Spinal cord (tissue), 10 donors: ENCODE data around the gene AADACL4. TPM values are rescaled to one million over a fixed set of nuclear protein-coding genes. Genes with fewer than 3 reads are reported as not detected.

Experiments
- DNase-seq, 6 donors: peaks; one replicate each; pipeline versions ENCODE4 v3.0.0 to v3.0.0-alpha.2; 2013 to 2015; ENCODE audit warnings: low spot score in 6 of 6, low read depth in 4 of 6
- H3K27ac ChIP-seq: one replicate; pipeline ENCODE4 v1.5.1; 2013; ENCODE audit warnings: low read depth, low read length, control low read depth
- H3K27me3 ChIP-seq: one replicate; pipeline ENCODE4 v1.6.1; 2013; ENCODE audit warnings: low read length; ENCODE audit not compliant: control insufficient read depth, insufficient read depth
- H3K36me3 ChIP-seq: one replicate; pipeline ENCODE4 v1.6.1; 2013; ENCODE audit warnings: low read length; ENCODE audit not compliant: control insufficient read depth, insufficient read depth
- H3K4me1 ChIP-seq: one replicate; pipeline ENCODE4 v1.6.1; 2013; ENCODE audit warnings: low read length; ENCODE audit not compliant: control insufficient read depth, insufficient read depth
- H3K4me3 ChIP-seq: one replicate; pipeline ENCODE4 v1.5.1; 2013; ENCODE audit warnings: low read depth, low read length, control low read depth
- H3K9me3 ChIP-seq: one replicate; pipeline ENCODE4 v1.6.1; 2013; ENCODE audit warnings: low read length; ENCODE audit not compliant: control insufficient read depth, insufficient read depth
- WGBS: methylation state at CpG from one replicate; pipeline ENCODE4 v1.1.5; 2013; ENCODE audit warnings: missing lambda C conversion rate; ENCODE audit not compliant: insufficient coverage; 5-methylcytosine and 5-hydroxymethylcytosine counted together
- polyA plus RNA-seq, 2 donors: library from polyadenylated mRNA; unstranded; fragments of 120-200 nt; gene quantifications; one replicate each; pipeline ENCODE4 v1.2.1, GENCODE V29; 2013; ENCODE audit not compliant: insufficient read length in 2 of 2
- total RNA-seq, 2 donors: library from RNA; depleted of rRNA in 1 of 2; stranded (reverse); fragments of 120-200 nt in 1 of 2; fragments of >200 nt in 1 of 2; gene quantifications; one replicate each; pipeline versions ENCODE4 v1.2.3 to v1.2.4, GENCODE V29; 2013 to 2014
- donor health status: healthy.

The AADACL4 gene
- total and polyA plus RNA-seq, 4 donors: 0.11 TPM; not detected in 3

DNA sequence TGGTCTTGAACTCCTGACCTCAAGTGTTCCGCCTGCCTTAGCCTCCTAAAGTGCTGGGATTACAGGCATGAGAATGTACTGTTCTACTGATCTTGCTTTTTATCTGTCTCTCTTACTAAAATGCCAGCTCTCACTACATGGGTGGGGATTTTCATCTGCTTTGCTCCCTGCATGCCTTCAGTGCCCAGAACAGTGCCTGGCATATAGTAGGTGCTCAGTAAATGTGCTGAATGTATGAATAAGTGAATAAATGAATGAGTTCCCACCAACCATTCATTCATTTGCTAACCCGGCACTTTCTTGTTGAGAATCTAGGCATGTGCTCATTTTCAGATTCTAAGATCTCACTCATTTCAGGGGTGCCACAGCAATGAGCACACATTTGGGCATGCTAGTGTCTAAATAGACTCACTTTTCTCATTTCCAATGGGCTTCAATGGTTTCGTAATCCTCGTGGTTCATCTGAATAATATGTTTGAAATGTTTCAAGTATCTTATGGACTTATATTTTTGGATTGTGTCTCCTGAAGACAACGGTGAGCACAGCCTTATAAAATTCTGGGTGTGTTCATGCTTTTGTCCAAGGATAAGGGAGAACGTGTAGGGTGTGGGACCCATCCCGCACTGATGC lies 33.5 kb upstream of the AADACL4 start:
- peak overlapping the region; percentile 43 for H3K27ac ChIP-seq

DNA sequence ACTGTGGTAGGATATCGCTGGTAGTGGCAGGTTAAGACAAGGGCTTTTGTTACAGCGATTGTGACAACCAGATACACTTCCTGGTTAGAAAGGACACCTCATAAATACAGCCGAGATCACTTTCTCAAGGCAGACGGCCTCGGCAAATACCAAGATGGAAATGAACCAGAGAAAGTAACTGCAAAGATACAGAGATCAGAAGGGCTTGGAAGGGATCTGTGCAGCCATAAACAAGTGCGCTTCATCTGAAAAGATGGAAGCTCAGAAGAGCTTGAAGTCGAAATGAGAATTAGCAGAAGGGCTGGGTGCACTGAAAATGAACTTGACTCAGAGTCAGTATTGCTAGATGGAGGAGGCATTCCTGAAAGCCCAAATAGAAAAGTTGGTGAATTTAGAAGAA lies 32.9 kb upstream of the AADACL4 start:
- peaks cover under 1% of the 10 kb centered on the region for H3K27me3 ChIP-seq
- WGBS: 88% methylated on average over 7 of the region's 7 CpGs
- H3K9me3 ChIP-seq: no peaks in the 10 kb centered on the region
- no peak for DNase-seq
- no peak overlapping the region for H3K4me3 ChIP-seq
- H3K27ac ChIP-seq: peak overlapping the region; percentile 6
- H3K36me3 ChIP-seq: no peaks in the 10 kb centered on the region
- peaks cover 21% of the 10 kb centered on the region for H3K4me1 ChIP-seq

More for the DNA sequence above, 33.5 kb upstream of the AADACL4 start:
- Histone ChIP-seq H3K36me3 (no peaks in the 10 kb centered on the region), H3K4me3 (no peak overlapping the region), H3K27me3 (no peaks in the 10 kb centered on the region), H3K9me3 (no peaks in the 10 kb centered on the region), H3K4me1 (peaks cover 16% of the 10 kb centered on the region)
- no peak for DNase-seq
- 94% methylated on average over 5 of the region's 7 CpGs for WGBS

DNA sequence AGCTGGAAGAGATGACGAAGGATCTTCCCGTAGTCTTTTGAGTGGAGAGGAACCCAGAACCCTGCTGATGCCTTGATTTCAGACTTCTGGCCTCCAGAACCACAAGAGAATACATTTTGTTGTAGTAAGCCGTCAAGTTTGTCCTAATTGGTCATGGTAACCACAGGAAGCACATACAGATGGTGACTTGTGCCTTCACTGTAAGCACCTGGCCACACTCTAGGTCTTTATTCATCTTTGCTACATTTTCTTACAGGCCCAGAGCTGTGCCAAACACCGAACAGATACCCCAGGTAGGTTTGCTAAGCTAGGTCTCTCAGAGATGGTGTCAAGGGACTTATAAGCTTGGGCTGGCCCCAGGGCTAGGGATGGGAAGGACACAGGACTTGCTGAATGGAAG lies 30.7 kb upstream of the AADACL4 start:
- H3K4me3 ChIP-seq: no peak overlapping the region
- WGBS: 96% methylated on average over 3 of the region's 4 CpGs
- no peak for DNase-seq
- H3K9me3 ChIP-seq: no peaks in the 10 kb centered on the region
- H3K27ac ChIP-seq: peak overlapping the region; percentile 61
- no peaks in the 10 kb centered on the region for H3K36me3 ChIP-seq
- peaks cover 11% of the 10 kb centered on the region for H3K27me3 ChIP-seq
- H3K4me1 ChIP-seq: peaks cover 41% of the 10 kb centered on the region

DNA sequence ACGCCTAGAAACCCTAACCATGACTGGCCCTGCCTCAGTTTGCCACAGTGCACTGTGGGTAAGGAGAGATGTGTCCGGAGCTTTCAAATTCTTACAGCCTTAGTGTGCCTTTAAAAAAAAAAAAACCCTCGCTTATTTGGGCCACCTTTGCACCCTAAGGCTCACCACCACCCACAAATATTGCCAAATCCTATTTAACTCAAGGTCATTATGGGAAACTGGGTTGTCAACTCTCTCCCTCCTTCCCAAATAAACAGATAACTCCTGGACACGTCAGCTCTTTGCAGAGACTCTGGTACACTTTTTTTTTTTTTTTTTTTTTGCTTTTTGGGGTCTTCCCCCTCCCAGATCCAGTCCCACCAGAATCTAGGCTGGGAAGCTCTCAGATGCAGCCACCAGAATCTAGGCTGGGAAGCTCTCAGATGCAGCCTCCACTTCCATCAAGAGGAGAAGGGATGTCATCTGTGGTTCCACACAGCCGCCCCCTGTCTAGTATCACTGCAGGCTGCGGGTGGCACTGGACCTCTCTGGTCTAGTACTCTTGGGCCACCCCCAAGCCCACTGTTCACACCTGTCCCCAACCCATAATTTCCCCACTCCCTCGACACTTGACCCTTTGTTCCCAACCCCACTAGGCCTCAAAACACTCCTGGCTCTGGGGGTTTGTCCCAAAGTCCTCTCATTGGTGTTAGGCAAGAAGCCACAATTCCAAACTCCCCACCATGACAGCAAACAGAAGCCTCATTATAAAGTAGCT lies 29.3 kb upstream of the AADACL4 start:
- no peaks in the 10 kb centered on the region for H3K9me3 ChIP-seq
- peaks cover 11% of the 10 kb centered on the region for H3K27me3 ChIP-seq
- peaks cover 50% of the 10 kb centered on the region for H3K4me1 ChIP-seq
- H3K36me3 ChIP-seq: no peaks in the 10 kb centered on the region
- WGBS: 74% methylated on average over 3 of the region's 7 CpGs
- H3K4me3 ChIP-seq: peak overlapping the region; percentile 86
- peak overlapping the region; percentile 98 for H3K27ac ChIP-seq
- no peak for DNase-seq

DNA sequence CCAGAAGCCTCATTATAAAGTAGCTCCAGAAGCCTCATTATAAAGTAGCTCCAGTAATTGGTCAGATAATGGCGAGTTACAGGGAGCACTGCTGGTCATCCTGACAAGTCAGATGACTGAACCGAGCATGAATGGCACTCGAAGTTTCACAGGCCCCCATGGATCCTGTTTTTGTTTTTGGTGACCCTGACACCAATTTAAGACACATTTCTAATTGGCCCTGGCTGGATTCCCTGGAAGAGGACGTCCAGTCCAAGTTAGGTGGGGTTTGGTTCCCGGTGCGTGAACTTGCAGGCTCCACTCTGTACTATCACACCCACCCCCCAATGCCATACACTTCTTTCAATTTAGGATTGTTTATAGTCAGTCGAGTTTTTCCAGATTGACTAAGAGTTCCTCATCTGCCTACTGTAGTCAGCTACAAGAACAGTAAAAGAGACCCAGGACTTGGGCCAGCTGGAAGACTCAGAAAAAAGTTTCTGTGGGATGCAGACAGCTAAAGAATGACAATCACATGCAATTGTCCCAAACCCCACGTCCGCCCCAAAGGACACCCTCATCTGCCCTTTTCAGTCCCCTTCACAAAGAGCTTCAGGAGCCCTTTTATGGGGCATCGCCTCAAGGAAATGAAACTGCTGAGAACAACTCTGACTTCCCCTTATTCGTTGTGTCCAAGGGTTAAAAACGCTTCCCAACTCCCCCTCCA lies 28.6 kb upstream of the AADACL4 start:
- Histone ChIP-seq H3K27me3 (peaks cover 11% of the 10 kb centered on the region), H3K9me3 (no peaks in the 10 kb centered on the region), H3K36me3 (no peaks in the 10 kb centered on the region), H3K27ac (peak overlapping the region; percentile 98), H3K4me3 (peak overlapping the region; percentile 86), H3K4me1 (peaks cover 54% of the 10 kb centered on the region)
- DNase-seq: peak in 2 of 6 donors; percentile 20 to 50
- WGBS: 20% methylated on average over 6 of the region's 12 CpGs

DNA sequence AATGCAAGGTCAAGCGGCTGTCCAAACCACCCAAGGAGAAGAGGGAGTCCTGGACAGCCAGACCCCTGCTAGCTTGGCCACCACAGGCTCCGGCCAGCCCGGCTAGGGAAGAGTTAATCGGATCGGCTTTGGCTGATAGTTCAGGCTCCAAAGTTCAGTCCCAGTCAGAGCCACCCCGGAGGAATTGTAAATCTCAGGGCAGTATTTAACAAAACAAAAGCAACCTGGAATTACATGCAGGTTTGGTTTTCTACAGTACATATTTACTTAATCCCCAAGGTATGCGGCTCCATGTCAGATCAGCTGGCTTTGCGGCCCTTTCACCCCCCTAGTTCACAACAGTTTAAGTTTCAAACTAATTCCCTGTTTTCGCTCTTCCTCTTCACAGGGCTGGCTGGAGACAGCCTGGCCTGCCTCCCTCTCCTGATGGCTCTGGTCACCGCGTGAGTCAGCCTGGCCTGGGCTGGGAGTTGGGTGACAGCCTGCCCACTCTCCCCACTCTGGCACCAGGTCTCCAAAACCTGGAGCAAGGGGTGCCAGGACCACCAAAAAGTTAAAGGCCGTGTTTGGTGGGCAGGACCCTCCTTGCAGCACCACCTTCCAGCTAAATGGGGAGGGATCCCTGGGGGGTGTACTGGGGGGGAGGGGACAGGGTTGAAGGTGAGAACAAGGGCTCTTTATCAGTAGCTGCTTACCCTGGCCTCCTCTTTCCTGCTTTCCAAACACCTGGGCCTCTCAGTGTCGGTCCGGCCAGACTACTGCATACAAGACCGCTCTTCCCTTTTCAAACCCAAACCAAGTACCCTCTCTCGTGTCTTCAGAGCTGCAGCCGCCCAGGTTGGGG lies 27.8 kb upstream of the AADACL4 start:
- Histone ChIP-seq H3K9me3 (no peaks in the 10 kb centered on the region), H3K36me3 (no peaks in the 10 kb centered on the region), H3K4me1 (peaks cover 62% of the 10 kb centered on the region), H3K4me3 (peak overlapping the region; percentile 86), H3K27ac (peak overlapping the region; percentile 98), H3K27me3 (peaks cover 11% of the 10 kb centered on the region)
- 10% methylated on average over 15 of the region's 17 CpGs for WGBS
- peak in 2 of 6 donors; percentile 48 to 53 for DNase-seq

DNA sequence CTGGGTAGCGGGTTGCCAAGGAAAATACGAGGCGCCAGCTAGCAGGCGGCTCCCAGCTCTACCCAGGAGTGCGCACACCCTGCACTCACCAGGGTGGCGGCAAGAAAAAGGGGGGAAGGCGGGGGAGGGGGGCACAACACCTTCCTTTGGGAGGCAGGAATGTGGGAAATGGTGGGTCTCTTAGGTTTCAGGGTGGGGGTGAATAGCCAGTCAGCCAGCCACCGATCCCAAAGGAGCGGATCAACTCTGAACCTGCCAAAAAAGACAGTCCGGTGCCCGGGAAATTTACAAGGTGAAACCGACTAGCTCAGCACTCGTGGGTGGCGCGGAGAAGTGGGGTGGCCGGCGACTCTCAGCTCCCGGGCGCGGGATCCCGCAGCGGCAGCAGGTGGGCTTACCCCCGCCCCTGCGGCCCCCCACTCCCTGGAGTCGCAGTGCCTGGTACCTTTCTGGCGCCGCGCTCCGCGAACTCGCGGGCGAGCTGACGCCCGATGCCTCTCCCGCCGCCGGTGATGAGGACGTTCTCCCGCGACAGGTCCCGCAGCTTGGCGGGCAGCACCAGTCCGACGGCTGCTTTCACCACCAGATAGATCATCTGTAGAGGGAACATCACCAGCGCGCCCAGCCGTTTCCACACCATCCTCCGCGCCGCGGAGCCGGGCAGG lies 27.0 kb upstream of the AADACL4 start:
- Histone ChIP-seq H3K27ac (peak overlapping the region; percentile 98), H3K27me3 (peaks cover 11% of the 10 kb centered on the region), H3K9me3 (no peaks in the 10 kb centered on the region), H3K4me1 (peaks cover 70% of the 10 kb centered on the region), H3K36me3 (no peaks in the 10 kb centered on the region), H3K4me3 (peak overlapping the region; percentile 86)
- WGBS: 2% methylated on average over 41 of the region's 53 CpGs
- peak in 1 of 6 donors; percentile 54 for DNase-seq

DNA sequence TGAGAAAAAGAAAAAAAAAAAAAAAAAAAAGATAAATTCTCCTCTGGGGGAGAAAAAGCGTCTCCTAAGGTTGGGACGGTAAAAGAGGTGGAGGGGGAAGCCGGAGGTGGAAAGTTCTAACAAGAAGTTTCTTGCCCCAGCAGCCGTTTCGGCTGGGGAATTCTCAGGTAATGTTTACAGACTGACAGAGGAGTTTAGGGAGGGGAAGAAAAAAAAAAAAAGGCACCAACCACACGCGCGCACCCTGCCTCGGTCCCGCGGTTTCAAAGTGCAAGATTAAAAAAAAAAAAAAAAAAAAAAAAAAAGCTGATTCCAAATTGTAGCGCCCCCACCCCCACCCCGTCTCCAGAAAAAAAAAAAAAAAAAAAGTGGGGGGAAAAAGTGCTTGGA lies 26.4 kb upstream of the AADACL4 start:
- DNase-seq: no peak
- H3K36me3 ChIP-seq: no peaks in the 10 kb centered on the region
- H3K9me3 ChIP-seq: no peaks in the 10 kb centered on the region
- WGBS: 0% methylated on average over 3 of the region's 13 CpGs
- peaks cover 11% of the 10 kb centered on the region for H3K27me3 ChIP-seq
- H3K4me1 ChIP-seq: peaks cover 76% of the 10 kb centered on the region
- peak overlapping the region; percentile 98 for H3K27ac ChIP-seq
- peak overlapping the region; percentile 86 for H3K4me3 ChIP-seq
